OCI-LY3 (cell line): ENCODE data around the gene NPNT.

Source experiments
- H2AFZ ChIP-seq: fragments of 200-600, 300-600 bp; shearing (Covaris generic); 2 replicates; pipeline ENCODE4 v1.6.0; 2014; ENCODE audit warnings: antibody characterized with exemption, low read depth, low read length
- H3K27ac ChIP-seq: fragments of 200-600, 300-600 bp; sonication (generic); 2 replicates; pipeline ENCODE4 v1.5.1; 2014; ENCODE audit warnings: mild to moderate bottlenecking, low read length, moderate library complexity, mixed read lengths
- H3K27me3 ChIP-seq: fragments of 200-600, 300-600 bp; sonication (generic); 2 replicates; pipeline ENCODE4 v1.6.1; 2014; ENCODE audit warnings: low read depth, low read length, mixed read lengths
- H3K36me3 ChIP-seq: fragments of 200-600, 300-600 bp; sonication (generic); replicated peaks from 2 replicates; pipeline ENCODE3; 2014; ENCODE audit warnings: low read depth, low read length, mixed read lengths
- H3K4me1 ChIP-seq: fragments of 300-600, 200-600 bp; sonication (generic); 2 replicates; pipeline ENCODE4 v1.6.1; 2014; ENCODE audit warnings: low read length, mixed read lengths
- H3K4me2 ChIP-seq: fragments of 200-600, 300-600 bp; sonication (generic); 2 replicates; pipeline ENCODE4 v1.6.1; 2014; ENCODE audit warnings: low read length, mixed read lengths
- H3K4me3 ChIP-seq: fragments of 300-600, 200-600 bp; sonication (generic); 2 replicates; pipeline ENCODE4 v1.5.1; 2014; ENCODE audit warnings: antibody characterized with exemption, mild to moderate bottlenecking, low read length, moderate library complexity
- H3K79me2 ChIP-seq: fragments of 300-600, 200-600 bp; shearing (Covaris generic); 2 replicates; pipeline ENCODE4 v1.6.1; 2014; ENCODE audit warnings: mild to moderate bottlenecking, low read length, mixed read lengths
- H3K9ac ChIP-seq: fragments of 300-600, 200-600 bp; shearing (Covaris generic); 2 replicates; pipeline ENCODE4 v1.6.0; 2014; ENCODE audit warnings: mild to moderate bottlenecking, low read length, moderate library complexity
- H3K9me3 ChIP-seq: fragments of 200-600, 300-600 bp; shearing (Covaris generic); 2 replicates; pipeline ENCODE4 v1.6.1; 2014; ENCODE audit warnings: low read length, mixed read lengths; ENCODE audit not compliant: insufficient read depth
- H4K20me1 ChIP-seq: fragments of 200-600, 300-600 bp; sonication (generic); 2 replicates; pipeline ENCODE4 v1.6.1; 2016; ENCODE audit warnings: low read length, mixed read lengths; ENCODE audit not compliant: insufficient read depth
- EZH2phosphoT487 ChIP-seq: fragments of 200-600 bp; shearing (Covaris generic); IDR thresholded peaks from 2 replicates; pipeline ENCODE4 v1.6.1; 2018; ENCODE audit warnings: antibody characterized with exemption, mixed run types, low read depth
- TF ChIP-seq, protein P1 (sequence below): fragments of 200-600, 300-600 bp; sonication (generic); IDR thresholded peaks from 2 replicates; pipeline ENCODE4 v1.5.1; 2014; ENCODE audit warnings: antibody characterized with exemption, low read length, low read depth

The NPNT gene

DNA sequence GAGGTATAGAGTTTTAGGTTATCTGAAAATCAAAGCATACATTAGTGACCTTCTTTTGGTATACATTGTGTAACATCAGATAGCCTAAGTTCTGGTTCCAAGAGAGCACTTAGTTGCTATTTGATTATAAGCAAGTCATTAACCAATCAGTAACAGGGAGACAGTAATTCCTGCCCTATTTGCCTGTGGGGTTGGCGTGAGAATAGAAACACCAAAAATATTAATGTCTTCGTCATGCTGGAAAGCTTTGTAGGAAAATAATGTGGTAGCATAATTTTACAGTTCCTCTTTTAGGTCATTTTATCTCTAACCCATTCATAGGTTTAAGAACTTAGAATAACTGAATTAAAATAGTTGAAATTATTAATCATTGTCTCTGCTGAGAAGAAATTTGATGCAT lies 37.8 kb downstream of the NPNT start:
- no peak for TF ChIP-seq EZH2phosphoT487
- TF ChIP-seq, protein P1, sequence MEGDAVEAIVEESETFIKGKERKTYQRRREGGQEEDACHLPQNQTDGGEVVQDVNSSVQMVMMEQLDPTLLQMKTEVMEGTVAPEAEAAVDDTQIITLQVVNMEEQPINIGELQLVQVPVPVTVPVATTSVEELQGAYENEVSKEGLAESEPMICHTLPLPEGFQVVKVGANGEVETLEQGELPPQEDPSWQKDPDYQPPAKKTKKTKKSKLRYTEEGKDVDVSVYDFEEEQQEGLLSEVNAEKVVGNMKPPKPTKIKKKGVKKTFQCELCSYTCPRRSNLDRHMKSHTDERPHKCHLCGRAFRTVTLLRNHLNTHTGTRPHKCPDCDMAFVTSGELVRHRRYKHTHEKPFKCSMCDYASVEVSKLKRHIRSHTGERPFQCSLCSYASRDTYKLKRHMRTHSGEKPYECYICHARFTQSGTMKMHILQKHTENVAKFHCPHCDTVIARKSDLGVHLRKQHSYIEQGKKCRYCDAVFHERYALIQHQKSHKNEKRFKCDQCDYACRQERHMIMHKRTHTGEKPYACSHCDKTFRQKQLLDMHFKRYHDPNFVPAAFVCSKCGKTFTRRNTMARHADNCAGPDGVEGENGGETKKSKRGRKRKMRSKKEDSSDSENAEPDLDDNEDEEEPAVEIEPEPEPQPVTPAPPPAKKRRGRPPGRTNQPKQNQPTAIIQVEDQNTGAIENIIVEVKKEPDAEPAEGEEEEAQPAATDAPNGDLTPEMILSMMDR: no peak
- H3K27ac ChIP-seq: no peak overlapping the region
- H3K27me3 ChIP-seq: 0 out of 2 replicates have a peak, but pooled peaks cover 8% of the 10 kb centered on the region
- H3K9me3 ChIP-seq: no peaks in the 10 kb centered on the region
- peak overlapping the region; percentile 33 for H3K4me2 ChIP-seq
- H3K4me3 ChIP-seq: no peak overlapping the region
- H2AFZ ChIP-seq: no peak overlapping the region
- no peaks in the 10 kb centered on the region for H3K36me3 ChIP-seq
- H4K20me1 ChIP-seq: no peaks in the 10 kb centered on the region
- H3K4me1 ChIP-seq: peaks cover 11% of the 10 kb centered on the region
- H3K79me2 ChIP-seq: no peaks in the 10 kb centered on the region
- no peak overlapping the region for H3K9ac ChIP-seq

- Histone ChIP-seq H3K36me3 (no peaks in the 10 kb centered on the region), H3K9me3 (no peaks in the 10 kb centered on the region), H3K9ac (no peak overlapping the region), H2AFZ (no peak overlapping the region), H3K4me2 (no peak overlapping the region), H3K27me3 (0 out of 2 replicates have a peak, but pooled peaks cover 8% of the 10 kb centered on the region), H3K4me3 (no peak overlapping the region), H3K79me2 (no peaks in the 10 kb centered on the region), H4K20me1 (no peaks in the 10 kb centered on the region), H3K4me1 (peaks cover 11% of the 10 kb centered on the region), H3K27ac (no peak overlapping the region)
- TF ChIP-seq EZH2phosphoT487: no peak
- TF ChIP-seq, protein P1: no peak
Observed at GRCh38 chr4:105934386-105934785, 39.1 kb downstream of the NPNT start.

- H3K27ac ChIP-seq: no peak overlapping the region
- no peaks in the 10 kb centered on the region for H3K79me2 ChIP-seq
- H3K9ac ChIP-seq: no peak overlapping the region
- H3K4me2 ChIP-seq: no peak overlapping the region
- H3K4me3 ChIP-seq: no peak overlapping the region
- no peaks in the 10 kb centered on the region for H4K20me1 ChIP-seq
- H3K9me3 ChIP-seq: no peaks in the 10 kb centered on the region
- H3K27me3 ChIP-seq: 0 out of 2 replicates have a peak, but pooled peaks cover 8% of the 10 kb centered on the region
- H3K4me1 ChIP-seq: peaks cover 11% of the 10 kb centered on the region
- H2AFZ ChIP-seq: no peak overlapping the region
- H3K36me3 ChIP-seq: no peaks in the 10 kb centered on the region
- no peak for TF ChIP-seq EZH2phosphoT487
Observed at GRCh38 chr4:105936901-105937300, 41.6 kb downstream of the NPNT start.

GRCh38 chr4:105937759-105938158 lies 42.5 kb downstream of the NPNT start:
- Histone ChIP-seq H3K4me3 (no peak overlapping the region), H3K36me3 (no peaks in the 10 kb centered on the region), H4K20me1 (no peaks in the 10 kb centered on the region), H3K9ac (no peak overlapping the region), H3K79me2 (no peaks in the 10 kb centered on the region), H3K9me3 (no peaks in the 10 kb centered on the region), H3K4me1 (peaks cover 15% of the 10 kb centered on the region), H3K27me3 (0 out of 2 replicates have a peak, but pooled peaks cover 4% of the 10 kb centered on the region), H2AFZ (no peak overlapping the region), H3K27ac (no peak overlapping the region), H3K4me2 (no peak overlapping the region)
- no peak for TF ChIP-seq EZH2phosphoT487
- TF ChIP-seq, protein P1: no peak
